ENCODE data around the gene UBE2N.
A peak's percentile ranks its signal among the peaks of the same experiment; 100 is the strongest.

UBE2N gene

GRCh38 chr12:93379326-93379980 is 62.3 kb downstream of the UBE2N start:
- DNase-seq = no peak

- no peak for DNase-seq
These were observed 62.8 kb downstream of the UBE2N start for GRCh38 chr12:93378998-93379325.

GRCh38 chr12:93378196-93378997 is 63.4 kb downstream of the UBE2N start:
- peak; percentile 33 to 52 for DNase-seq

DNA sequence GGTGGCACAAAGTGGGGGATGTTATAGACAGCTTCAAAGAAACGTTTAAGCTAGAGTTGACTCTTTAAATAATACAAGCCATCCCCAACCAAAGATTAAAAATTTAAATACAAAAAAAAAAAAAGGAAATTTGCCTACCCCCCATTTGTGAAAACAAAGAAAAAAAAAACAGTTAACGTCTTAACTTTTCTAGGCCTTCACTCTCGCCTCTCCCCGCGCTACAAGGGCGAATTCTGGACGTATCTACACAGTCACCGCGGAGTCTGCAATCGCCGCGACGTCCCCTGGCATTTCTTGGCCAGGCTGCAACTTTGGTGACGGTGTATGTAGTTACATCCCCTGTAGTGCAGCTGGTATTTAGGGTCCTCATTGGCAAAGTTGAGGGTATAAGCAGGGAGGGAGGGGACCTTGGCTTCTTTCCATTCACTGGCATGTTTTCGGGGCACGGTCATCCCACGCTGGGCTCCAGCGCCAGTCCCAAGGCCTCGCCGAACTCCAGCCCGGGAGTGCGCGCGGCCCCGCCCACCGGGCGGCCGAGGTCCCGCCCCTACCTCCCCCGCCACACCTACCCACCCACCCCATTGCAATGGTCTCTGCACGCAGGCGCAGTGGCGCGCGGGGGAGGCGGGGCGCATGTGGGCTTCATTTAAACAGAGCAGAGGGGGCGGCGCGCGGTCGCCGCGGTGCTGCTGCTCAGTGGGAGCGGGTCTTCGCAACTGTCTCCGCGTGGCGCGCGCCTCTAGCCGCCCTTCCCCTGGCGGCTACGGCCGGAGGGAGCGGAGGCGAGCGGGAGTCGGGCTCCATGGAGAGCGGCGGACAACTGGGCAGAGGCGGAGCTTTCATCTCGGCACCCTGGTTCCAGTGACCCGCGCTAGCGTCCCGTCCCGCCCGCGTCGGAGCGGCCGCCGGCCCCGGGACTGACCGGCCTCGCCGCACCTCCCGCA is 64.2 kb downstream of the UBE2N start, which contains the start of gene NUDT4:
TSS of gene NUDT4 (plus strand) at position 674 of the 944 bp plus-strand sequence. CDS start 398 bp downstream, outside the sequence.
- DNase-seq = peak; percentile 97 to 99

DNA sequence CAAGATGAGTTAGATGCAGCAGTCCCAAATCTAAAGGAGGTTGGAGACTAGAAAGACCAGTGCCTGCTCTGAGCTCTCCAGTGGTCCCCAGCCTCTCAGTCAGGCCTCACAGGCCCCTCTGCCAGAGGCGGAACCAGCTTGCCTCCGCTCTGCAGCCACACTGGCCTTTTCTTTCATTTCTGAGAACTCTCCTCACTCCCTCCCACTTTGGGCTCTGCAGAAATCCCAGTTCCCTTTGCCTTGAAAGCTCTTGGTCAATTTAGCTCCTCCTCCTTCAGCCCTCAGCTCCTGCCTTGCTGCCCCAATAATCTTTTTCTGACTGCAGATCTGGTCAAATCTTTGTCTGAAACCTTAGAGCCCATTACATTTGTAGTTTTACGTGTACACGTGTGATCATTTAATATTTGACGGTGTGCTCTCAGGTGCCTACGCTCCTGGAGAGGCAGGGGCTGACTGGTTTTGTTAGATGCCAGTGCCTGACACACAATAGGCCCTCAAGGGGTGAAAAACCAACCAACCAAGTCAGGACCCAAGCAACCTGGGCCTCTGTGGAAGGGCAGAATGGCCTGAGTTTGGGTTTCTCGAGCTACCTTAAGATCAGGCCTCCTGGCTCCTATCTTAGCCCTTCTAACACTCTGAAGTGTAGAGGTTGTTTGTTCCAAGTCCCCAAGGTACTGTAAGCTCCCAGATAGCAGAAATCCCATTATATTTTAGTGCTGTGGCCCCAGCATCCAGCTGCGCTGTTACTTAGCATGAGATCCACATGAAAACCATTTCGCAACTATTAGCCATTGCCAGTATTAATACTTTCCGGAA is 65.1 kb downstream of the UBE2N start:
- DNase-seq = no peak

- no peak for DNase-seq
These were observed 65.8 kb downstream of the UBE2N start for GRCh38 chr12:93375906-93376305.

- no peak for DNase-seq
These were observed 67.6 kb downstream of the UBE2N start for GRCh38 chr12:93373961-93374656.

GRCh38 chr12:93370947-93371346 is 70.8 kb downstream of the UBE2N start:
- DNase-seq = no peak

DNA sequence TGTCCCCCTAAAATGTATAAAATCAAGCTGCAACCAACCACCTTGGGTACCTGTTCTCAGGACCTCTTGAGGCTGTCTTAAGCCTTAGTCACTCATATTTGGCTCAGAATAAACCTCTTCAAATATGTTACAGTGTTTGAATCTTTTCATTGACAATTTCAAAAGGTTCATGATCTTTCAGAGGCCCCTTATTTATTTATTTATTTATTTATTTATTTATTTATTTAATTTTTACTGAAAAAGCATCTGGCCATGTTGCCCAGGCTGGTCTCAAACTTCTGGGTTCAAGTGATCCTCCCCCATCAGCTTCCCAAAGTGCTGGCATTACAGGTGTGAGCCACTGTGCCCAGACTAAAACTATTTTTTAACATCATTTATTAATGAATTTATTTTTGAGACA is 72.2 kb downstream of the UBE2N start:
- DNase-seq = no peak

- no peak for DNase-seq
These were observed 73.0 kb downstream of the UBE2N start for GRCh38 chr12:93368766-93369165.

DNA sequence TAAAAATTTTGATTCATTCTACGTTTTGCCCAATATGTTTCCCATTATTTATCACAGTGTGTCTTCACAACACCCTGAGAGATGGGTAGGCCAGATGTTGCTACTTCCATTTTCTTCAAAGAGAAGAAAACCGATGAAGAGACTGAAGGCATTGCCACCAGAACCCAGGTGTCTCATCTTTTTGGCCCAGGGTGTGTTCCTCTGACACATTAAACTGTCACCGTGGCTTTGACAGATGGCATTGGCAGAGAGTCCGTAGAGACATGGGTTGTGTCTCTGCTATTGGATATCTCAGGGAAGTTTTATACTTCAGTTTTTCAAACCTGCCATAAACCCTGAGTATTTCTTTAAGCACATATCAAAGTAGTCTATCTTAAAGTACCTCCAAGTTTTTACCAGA is 75.3 kb downstream of the UBE2N start:
- DNase-seq = no peak

DNA sequence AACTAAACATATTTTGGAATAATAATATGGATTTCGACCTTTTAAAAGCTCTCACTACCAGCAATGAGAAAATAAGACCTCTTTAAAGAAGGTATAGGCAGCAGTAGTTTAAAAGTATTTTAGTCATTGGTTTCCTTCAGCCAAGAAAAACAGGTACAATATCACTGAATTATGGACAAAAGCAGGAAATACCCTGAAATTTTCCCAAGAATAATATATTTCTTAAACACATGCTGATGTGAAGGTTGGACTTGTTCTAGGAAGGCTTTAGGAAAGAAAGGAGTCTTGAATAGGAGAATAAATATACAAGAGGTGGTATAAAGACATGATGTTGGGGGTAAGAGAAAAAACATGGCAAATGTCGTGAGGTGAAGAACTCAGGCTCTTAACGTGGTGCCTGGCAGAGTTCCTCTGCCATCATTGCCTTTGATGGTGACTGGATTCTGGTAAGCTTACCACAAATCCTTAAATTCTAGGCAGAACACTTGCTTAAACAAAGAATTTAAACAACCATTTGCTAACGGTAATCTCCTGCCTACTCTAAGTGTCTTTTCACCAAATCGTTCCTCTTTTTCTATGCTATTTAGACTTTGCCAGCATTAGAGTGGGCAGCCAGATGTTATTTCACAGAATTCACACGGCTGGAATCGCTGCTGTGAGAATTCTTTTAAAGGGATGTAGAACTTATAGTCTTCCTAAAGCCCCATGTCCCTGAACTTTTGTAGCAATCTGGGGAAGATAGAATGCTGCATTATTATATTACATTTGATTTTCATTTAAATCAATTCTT is 75.9 kb downstream of the UBE2N start:
- no peak for DNase-seq

- no peak for DNase-seq
These were observed 77.9 kb downstream of the UBE2N start for GRCh38 chr12:93363841-93364297.

GRCh38 chr12:93361151-93361919 is 80.4 kb downstream of the UBE2N start:
- DNase-seq = no peak

DNA sequence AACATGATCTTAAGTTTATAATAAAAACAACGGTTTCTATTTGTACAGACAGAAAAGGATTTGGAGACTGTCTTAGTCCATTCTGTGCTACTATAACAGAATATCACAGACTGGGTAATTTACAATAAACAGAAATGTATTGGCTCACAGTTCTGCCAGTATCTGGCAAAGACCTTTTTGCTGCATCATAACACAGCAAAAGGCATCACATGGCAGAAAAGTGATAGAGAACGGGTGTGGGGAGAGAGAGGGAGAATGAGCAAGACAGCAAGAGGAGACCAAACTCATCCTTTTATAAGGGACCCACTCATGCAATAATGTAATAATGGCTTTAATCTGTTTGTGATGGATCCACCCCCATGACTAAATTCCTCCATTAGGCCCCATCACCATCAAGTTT is 81.1 kb downstream of the UBE2N start:
- no peak for DNase-seq

- DNase-seq = no peak
These were observed 82.9 kb downstream of the UBE2N start for GRCh38 chr12:93358821-93359220.

GRCh38 chr12:93358058-93358457 is 83.7 kb downstream of the UBE2N start:
- DNase-seq = no peak

DNA sequence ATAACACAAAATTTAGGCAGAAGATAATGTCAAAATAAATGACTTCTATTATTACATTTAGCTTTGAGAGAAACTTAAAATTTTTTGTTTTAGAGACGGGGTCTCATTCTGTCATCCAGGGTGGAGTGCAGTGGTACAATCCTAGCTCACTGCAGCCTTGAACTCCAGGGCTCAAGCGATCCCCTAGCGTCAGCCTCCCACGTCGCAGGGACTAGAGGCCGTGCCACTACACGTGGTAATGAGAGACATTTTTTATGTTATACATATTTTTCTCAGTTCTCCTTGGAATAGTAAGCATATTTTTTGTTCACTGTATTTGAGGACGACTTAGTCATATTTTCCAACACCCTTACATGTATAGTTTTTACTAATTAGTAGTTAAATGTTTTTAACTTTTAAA is 85.5 kb downstream of the UBE2N start:
- no peak for DNase-seq
